Measurements from ENCODE around the gene SLC44A2. TPM values are rescaled to one million over a fixed set of nuclear protein-coding genes. Genes with fewer than 3 reads are reported as not detected.

The SLC44A2 gene
- total and polyA plus RNA-seq, 2 experiments from 2014 or later: 43.2 to 65.0 TPM

DNA sequence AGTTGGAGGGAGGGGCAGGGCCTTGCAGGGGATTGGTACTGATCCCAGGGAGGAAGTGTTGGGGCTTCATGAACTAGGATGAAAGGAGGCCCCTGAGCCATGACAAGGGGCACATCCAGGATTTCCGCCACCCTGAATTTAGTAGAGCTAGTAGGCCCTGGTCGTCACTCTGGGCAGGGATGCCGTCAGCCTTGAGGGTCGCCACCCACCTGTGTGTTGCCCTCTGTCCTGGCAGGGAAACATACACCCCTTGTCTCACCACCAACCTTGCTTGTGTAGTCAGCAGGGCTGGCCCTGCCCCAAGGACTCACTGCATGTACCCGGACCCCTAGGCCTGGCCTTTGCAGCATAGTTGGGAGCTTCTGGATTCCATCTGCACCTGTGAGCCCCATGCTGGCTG is 66.5 kb downstream of the SLC44A2 start:
- no peak overlapping the region for H3K4me3 Mint-ChIP-seq
- peaks cover 5% of the 10 kb centered on the region; the same call in 1 of the 2 replicates for H3K4me1 ChIP-seq (ENCODE audit: insufficient read depth)
- H3K27ac ChIP-seq (ENCODE audit: low read depth): no peak overlapping the region
- no peaks in the 10 kb centered on the region for H3K9me2 ChIP-seq (ENCODE audit: insufficient read depth)
- H3K4me3 ChIP-seq: no peak overlapping the region
- peaks cover 20% of the 10 kb centered on the region for H3K4me1 Mint-ChIP-seq
- H3K79me2 ChIP-seq (replicated peaks; ENCODE audit: insufficient read depth): peaks cover 13% of the 10 kb centered on the region
- H4K20me1 ChIP-seq (replicated peaks; ENCODE audit: insufficient read depth): peaks cover 49% of the 10 kb centered on the region
- DNase-seq (ENCODE audit: low spot score) (no peak), ATAC-seq (no peak)
- H2AFZ ChIP-seq: no peak overlapping the region
- peaks cover 72% of the 10 kb centered on the region for H3F3A ChIP-seq (replicated peaks; ENCODE audit: low read depth)
- H3K27me3 ChIP-seq (ENCODE audit: insufficient read depth): no peaks in the 10 kb centered on the region
- H3K27me3 Mint-ChIP-seq (ENCODE audit: insufficient read depth, low read depth, poor library complexity): peaks cover 47% of the 10 kb centered on the region
- no peak overlapping the region for H3K4me2 ChIP-seq
- H3K36me3 Mint-ChIP-seq (ENCODE audit: low read depth): peaks cover 62% of the 10 kb centered on the region
- H3K9me3 Mint-ChIP-seq: no peaks in the 10 kb centered on the region; the same call in none of the 3 replicates
- H3K27ac Mint-ChIP-seq: peak overlapping the region; percentile 85; the same call in 1 of the 2 replicates
- H3K36me3 ChIP-seq (ENCODE audit: insufficient read depth): peaks cover 43% of the 10 kb centered on the region
- TF ChIP-seq, protein P1, sequence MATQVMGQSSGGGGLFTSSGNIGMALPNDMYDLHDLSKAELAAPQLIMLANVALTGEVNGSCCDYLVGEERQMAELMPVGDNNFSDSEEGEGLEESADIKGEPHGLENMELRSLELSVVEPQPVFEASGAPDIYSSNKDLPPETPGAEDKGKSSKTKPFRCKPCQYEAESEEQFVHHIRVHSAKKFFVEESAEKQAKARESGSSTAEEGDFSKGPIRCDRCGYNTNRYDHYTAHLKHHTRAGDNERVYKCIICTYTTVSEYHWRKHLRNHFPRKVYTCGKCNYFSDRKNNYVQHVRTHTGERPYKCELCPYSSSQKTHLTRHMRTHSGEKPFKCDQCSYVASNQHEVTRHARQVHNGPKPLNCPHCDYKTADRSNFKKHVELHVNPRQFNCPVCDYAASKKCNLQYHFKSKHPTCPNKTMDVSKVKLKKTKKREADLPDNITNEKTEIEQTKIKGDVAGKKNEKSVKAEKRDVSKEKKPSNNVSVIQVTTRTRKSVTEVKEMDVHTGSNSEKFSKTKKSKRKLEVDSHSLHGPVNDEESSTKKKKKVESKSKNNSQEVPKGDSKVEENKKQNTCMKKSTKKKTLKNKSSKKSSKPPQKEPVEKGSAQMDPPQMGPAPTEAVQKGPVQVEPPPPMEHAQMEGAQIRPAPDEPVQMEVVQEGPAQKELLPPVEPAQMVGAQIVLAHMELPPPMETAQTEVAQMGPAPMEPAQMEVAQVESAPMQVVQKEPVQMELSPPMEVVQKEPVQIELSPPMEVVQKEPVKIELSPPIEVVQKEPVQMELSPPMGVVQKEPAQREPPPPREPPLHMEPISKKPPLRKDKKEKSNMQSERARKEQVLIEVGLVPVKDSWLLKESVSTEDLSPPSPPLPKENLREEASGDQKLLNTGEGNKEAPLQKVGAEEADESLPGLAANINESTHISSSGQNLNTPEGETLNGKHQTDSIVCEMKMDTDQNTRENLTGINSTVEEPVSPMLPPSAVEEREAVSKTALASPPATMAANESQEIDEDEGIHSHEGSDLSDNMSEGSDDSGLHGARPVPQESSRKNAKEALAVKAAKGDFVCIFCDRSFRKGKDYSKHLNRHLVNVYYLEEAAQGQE (IDR thresholded peaks at IDR 0.05; ENCODE audit: unreplicated experiment): no peak
- TF ChIP-seq POLR2AphosphoS5 (IDR thresholded peaks at IDR 0.05; ENCODE audit: low read depth): peak; percentile 12; the same call in 1 of the 2 replicates

DNA sequence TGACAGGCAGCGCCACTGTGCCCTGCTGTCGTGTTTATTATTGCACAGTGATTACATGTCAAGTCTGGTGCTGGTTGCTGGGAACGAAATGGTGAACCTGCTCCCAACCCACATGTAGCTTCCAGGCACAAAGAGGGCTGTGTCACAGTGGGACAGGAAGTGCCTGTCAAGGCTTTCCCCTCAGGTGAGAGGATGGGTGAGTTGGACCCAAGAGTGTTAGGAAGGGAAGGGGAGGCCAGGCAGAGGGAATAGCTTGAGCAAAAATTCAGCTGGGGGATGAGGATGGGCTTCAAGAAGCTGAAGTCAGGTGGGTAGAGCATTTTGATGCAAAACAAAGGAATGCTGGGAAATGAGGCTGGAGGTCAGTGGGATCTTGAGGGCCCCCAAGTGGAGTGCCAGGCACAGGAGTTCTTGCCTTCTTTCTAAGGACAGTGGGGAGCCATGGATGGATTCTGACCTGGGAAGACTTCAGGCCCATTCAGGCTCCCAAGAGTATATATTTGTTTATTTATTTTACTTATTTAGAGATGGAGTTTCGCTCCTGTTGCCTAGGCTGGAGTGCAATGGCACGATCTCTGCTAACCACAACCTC is 67.4 kb downstream of the SLC44A2 start:
- no peak for TF ChIP-seq STAT1 (IDR thresholded peaks at IDR 0.05; ENCODE audit: unreplicated experiment)
- peak; percentile 25; the same call in 1 of the 2 replicates for TF ChIP-seq POLR2AphosphoS5 (IDR thresholded peaks at IDR 0.05; ENCODE audit: low read depth)
- TF ChIP-seq, protein P2, sequence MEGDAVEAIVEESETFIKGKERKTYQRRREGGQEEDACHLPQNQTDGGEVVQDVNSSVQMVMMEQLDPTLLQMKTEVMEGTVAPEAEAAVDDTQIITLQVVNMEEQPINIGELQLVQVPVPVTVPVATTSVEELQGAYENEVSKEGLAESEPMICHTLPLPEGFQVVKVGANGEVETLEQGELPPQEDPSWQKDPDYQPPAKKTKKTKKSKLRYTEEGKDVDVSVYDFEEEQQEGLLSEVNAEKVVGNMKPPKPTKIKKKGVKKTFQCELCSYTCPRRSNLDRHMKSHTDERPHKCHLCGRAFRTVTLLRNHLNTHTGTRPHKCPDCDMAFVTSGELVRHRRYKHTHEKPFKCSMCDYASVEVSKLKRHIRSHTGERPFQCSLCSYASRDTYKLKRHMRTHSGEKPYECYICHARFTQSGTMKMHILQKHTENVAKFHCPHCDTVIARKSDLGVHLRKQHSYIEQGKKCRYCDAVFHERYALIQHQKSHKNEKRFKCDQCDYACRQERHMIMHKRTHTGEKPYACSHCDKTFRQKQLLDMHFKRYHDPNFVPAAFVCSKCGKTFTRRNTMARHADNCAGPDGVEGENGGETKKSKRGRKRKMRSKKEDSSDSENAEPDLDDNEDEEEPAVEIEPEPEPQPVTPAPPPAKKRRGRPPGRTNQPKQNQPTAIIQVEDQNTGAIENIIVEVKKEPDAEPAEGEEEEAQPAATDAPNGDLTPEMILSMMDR (conservative IDR thresholded peaks at IDR 0.05; ENCODE audit: low read depth in 2 of 2): peak in 1 of 2 experiments; percentile 28; a peak in 1 of 4 replicates
- H3K9me3 Mint-ChIP-seq: no peaks in the 10 kb centered on the region; the same call in none of the 3 replicates
- ATAC-seq (peak; percentile 3; the same call in 2 of the 3 replicates), DNase-seq (ENCODE audit: low spot score) (peak; percentile 73)
- Histone ChIP-seq H3K36me3 (ENCODE audit: insufficient read depth) (peaks cover 39% of the 10 kb centered on the region), H3F3A (replicated peaks; ENCODE audit: low read depth) (peaks cover 69% of the 10 kb centered on the region), H3K9me2 (ENCODE audit: insufficient read depth) (no peaks in the 10 kb centered on the region), H3K4me2 (no peak overlapping the region), H3K4me3 (no peak overlapping the region), H4K20me1 (replicated peaks; ENCODE audit: insufficient read depth) (peaks cover 46% of the 10 kb centered on the region), H3K4me1 (ENCODE audit: insufficient read depth) (peaks cover 5% of the 10 kb centered on the region; the same call in 1 of the 2 replicates), H3K79me2 (replicated peaks; ENCODE audit: insufficient read depth) (peaks cover 11% of the 10 kb centered on the region), H3K27me3 (ENCODE audit: insufficient read depth) (no peaks in the 10 kb centered on the region), H3K27ac (ENCODE audit: low read depth) (peak overlapping the region; percentile 81), H2AFZ (no peak overlapping the region)
- peaks cover 20% of the 10 kb centered on the region for H3K4me1 Mint-ChIP-seq
- peaks cover 40% of the 10 kb centered on the region for H3K27me3 Mint-ChIP-seq (ENCODE audit: insufficient read depth, low read depth, poor library complexity)
- no peak overlapping the region; the same call in 2 of the 3 replicates for H3K4me3 Mint-ChIP-seq
- H3K27ac Mint-ChIP-seq: no peak overlapping the region
- peaks cover 53% of the 10 kb centered on the region for H3K36me3 Mint-ChIP-seq (ENCODE audit: low read depth)

Other genes starting within 250 kb of the SLC44A2 start
- 22.2 and 29.1 TPM in 2 replicates for gene TYK2, start 245.0 kb upstream of the SLC44A2 start, total RNA-seq (2014; rRNA removed; shearing (Covaris generic))
- gene TYK2, start 245.0 kb upstream of the SLC44A2 start, polyA plus RNA-seq (2016; fragmentation: Nextera tagmentation; extraction: Ambion mirVana): 30.7 and 35.9 TPM in 2 replicates
- gene CDC37, start 222.0 kb upstream of the SLC44A2 start, total RNA-seq (2014; rRNA removed; shearing (Covaris generic)): 163 and 183 TPM in 2 replicates
- gene CDC37, start 222.0 kb upstream of the SLC44A2 start, polyA plus RNA-seq (2016; fragmentation: Nextera tagmentation; extraction: Ambion mirVana): 270 and 280 TPM in 2 replicates
- 5.2 and 5.4 TPM in 2 replicates for gene PDE4A, start 205.0 kb upstream of the SLC44A2 start, total RNA-seq (2014; rRNA removed; shearing (Covaris generic))
- 5.2 and 5.4 TPM in 2 replicates for gene PDE4A, start 205.0 kb upstream of the SLC44A2 start, polyA plus RNA-seq (2016; fragmentation: Nextera tagmentation; extraction: Ambion mirVana)
- gene KEAP1, start 122.2 kb upstream of the SLC44A2 start, total RNA-seq (2014; rRNA removed; shearing (Covaris generic)): 71.5 and 77.5 TPM in 2 replicates
- gene KEAP1, start 122.2 kb upstream of the SLC44A2 start, polyA plus RNA-seq (2016; fragmentation: Nextera tagmentation; extraction: Ambion mirVana): 46.5 and 57.8 TPM in 2 replicates
- gene S1PR5, start 108.1 kb upstream of the SLC44A2 start, total RNA-seq (2014; rRNA removed; shearing (Covaris generic)): 3.1 and 8.0 TPM in 2 replicates
- gene S1PR5, start 108.1 kb upstream of the SLC44A2 start, polyA plus RNA-seq (2016; fragmentation: Nextera tagmentation; extraction: Ambion mirVana): 4.6 and 4.8 TPM in 2 replicates
- 53.2 and 55.5 TPM in 2 replicates for gene ATG4D, start 81.6 kb upstream of the SLC44A2 start, total RNA-seq (2014; rRNA removed; shearing (Covaris generic))
- gene ATG4D, start 81.6 kb upstream of the SLC44A2 start, polyA plus RNA-seq (2016; fragmentation: Nextera tagmentation; extraction: Ambion mirVana): 15.1 and 19.1 TPM in 2 replicates
- 23.8 and 25.0 TPM in 2 replicates for gene KRI1, start 59.5 kb upstream of the SLC44A2 start, total RNA-seq (2014; rRNA removed; shearing (Covaris generic))
- gene KRI1, start 59.5 kb upstream of the SLC44A2 start, polyA plus RNA-seq (2016; fragmentation: Nextera tagmentation; extraction: Ambion mirVana): 43.2 and 48.8 TPM in 2 replicates
- gene CDKN2D, start 56.6 kb upstream of the SLC44A2 start, total RNA-seq (2014; rRNA removed; shearing (Covaris generic)): 1.4 and 3.2 TPM in 2 replicates
- gene CDKN2D, start 56.6 kb upstream of the SLC44A2 start, polyA plus RNA-seq (2016; fragmentation: Nextera tagmentation; extraction: Ambion mirVana): 4.0 and 5.8 TPM in 2 replicates
- gene AP1M2, start 38.2 kb upstream of the SLC44A2 start, total RNA-seq (2014; rRNA removed; shearing (Covaris generic)): 158 and 165 TPM in 2 replicates
- 128 and 141 TPM in 2 replicates for gene AP1M2, start 38.2 kb upstream of the SLC44A2 start, polyA plus RNA-seq (2016; fragmentation: Nextera tagmentation; extraction: Ambion mirVana)
- 544 and 573 TPM in 2 replicates for gene ILF3, start 28.8 kb downstream of the SLC44A2 start, total RNA-seq (2014; rRNA removed; shearing (Covaris generic))
- 616 and 625 TPM in 2 replicates for gene ILF3, start 28.8 kb downstream of the SLC44A2 start, polyA plus RNA-seq (2016; fragmentation: Nextera tagmentation; extraction: Ambion mirVana)
- gene QTRT1, start 75.9 kb downstream of the SLC44A2 start, total RNA-seq (2014; rRNA removed; shearing (Covaris generic)): 54.5 and 61.2 TPM in 2 replicates
- gene QTRT1, start 75.9 kb downstream of the SLC44A2 start, polyA plus RNA-seq (2016; fragmentation: Nextera tagmentation; extraction: Ambion mirVana): 77.4 and 83.5 TPM in 2 replicates
- gene DNM2, start 92.5 kb downstream of the SLC44A2 start, total RNA-seq (2014; rRNA removed; shearing (Covaris generic)): 107 and 138 TPM in 2 replicates
- gene DNM2, start 92.5 kb downstream of the SLC44A2 start, polyA plus RNA-seq (2016; fragmentation: Nextera tagmentation; extraction: Ambion mirVana): 40.0 and 40.7 TPM in 2 replicates
- gene TMED1, start 210.7 kb downstream of the SLC44A2 start, total RNA-seq (2014; rRNA removed; shearing (Covaris generic)): 28.5 and 37.2 TPM in 2 replicates
- gene TMED1, start 210.7 kb downstream of the SLC44A2 start, polyA plus RNA-seq (2016; fragmentation: Nextera tagmentation; extraction: Ambion mirVana): 27.7 and 29.7 TPM in 2 replicates
- gene C19orf38, start 222.9 kb downstream of the SLC44A2 start, total RNA-seq (2014; rRNA removed; shearing (Covaris generic)): 0.78 TPM in 1 of 2 replicates, not detected in the other
- gene C19orf38, start 222.9 kb downstream of the SLC44A2 start, polyA plus RNA-seq (2016; fragmentation: Nextera tagmentation; extraction: Ambion mirVana): 0.43 and 0.45 TPM in 2 replicates
- gene CARM1, start 246.0 kb downstream of the SLC44A2 start, total RNA-seq (2014; rRNA removed; shearing (Covaris generic)): 118 and 125 TPM in 2 replicates
- gene CARM1, start 246.0 kb downstream of the SLC44A2 start, polyA plus RNA-seq (2016; fragmentation: Nextera tagmentation; extraction: Ambion mirVana): 40.3 and 43.3 TPM in 2 replicates